HG03457 (cell line): ENCODE data around the gene CAPG.
"Not testable (repeated sequence)": the region's sequence is repeated elsewhere in the genome, so short reads cannot be mapped to it uniquely, and the experiment has no call there.

Source experiments
- ATAC-seq: cut with Tn5 transposase; IDR thresholded peaks from one replicate; pipeline ENCODE4 v1.9.1; 2021; ENCODE audit warnings: moderate number of reproducible peaks; ENCODE audit not compliant: unreplicated experiment

CAPG gene

DNA sequence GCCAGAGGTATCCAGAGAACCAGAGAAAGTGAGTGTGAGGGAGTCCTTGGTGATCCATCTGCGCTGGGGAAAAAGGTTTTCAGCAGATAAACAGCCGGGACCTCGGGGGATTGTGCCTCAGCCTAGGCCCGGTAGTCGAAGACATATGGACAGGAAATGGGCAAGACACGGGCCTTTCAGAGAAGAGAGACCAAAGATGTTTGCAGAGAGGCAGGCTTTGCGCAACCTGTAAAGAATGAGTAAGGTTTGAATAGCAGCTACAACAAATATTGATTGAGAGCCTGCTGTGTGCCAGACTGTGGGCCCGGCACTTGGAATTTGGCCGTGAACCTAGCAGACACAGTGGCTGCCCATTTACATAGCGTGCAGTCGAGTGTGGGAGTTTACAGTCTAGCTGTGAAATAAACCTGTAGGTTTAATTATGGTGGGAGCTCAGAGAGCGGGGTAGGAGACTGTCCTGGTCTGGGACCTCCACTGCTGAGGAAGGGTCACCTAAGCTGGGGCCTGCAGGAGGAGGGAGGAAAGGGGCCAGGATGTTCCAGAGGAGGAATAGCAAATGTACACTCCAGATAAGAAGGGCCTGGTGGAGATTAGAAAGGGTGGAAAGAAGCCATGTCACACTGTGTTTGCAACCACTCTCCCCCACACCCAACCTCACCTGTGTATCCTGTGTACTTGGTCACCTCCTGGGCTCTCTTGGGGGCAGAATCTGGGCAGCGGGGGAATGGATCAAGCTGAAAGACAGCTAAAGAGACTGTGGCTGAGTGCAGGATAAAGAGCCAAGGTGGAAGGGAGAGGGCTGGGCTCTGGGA is 11.3 kb upstream of the CAPG start:
- ATAC-seq, result no peak

DNA sequence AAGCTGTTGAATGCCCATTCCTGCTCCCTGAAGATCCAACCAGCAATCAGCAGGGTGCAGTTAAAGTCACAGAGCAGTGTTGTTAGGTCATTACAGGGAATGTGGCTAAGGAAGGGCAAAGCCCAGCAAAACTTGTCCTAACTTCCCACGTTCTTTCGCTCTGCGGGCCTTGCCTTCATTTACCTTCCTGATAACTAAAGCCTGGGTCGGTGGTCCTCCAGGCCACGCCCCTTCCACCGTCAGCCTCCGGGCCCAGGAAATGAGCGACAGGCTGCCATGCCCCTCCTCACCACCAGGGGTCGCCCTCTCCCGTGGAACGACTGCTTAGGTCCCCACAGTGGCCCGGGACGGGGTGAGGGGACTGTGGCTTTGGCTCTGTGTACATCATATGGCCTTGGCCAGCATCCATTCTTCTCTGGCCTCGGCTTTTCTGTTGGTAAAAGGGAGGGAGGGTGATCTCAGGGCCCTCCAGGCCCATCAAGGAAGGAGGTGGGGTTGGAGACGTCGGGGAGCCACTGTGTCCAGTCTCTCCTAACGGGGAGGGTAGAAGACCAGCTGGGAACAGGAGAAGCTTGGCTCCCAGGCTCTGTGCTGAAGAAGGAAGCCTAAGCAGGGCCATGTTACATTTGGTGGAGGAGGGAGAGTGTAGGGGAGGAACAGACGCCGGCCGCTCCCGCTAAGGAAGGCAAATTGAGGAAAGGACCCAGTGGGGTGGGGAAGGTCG is 10.5 kb upstream of the CAPG start:
- peak; percentile 47 for ATAC-seq

GRCh38 chr2:85419009-85419675 is 9.0 kb upstream of the CAPG start:
- no peak for ATAC-seq

DNA sequence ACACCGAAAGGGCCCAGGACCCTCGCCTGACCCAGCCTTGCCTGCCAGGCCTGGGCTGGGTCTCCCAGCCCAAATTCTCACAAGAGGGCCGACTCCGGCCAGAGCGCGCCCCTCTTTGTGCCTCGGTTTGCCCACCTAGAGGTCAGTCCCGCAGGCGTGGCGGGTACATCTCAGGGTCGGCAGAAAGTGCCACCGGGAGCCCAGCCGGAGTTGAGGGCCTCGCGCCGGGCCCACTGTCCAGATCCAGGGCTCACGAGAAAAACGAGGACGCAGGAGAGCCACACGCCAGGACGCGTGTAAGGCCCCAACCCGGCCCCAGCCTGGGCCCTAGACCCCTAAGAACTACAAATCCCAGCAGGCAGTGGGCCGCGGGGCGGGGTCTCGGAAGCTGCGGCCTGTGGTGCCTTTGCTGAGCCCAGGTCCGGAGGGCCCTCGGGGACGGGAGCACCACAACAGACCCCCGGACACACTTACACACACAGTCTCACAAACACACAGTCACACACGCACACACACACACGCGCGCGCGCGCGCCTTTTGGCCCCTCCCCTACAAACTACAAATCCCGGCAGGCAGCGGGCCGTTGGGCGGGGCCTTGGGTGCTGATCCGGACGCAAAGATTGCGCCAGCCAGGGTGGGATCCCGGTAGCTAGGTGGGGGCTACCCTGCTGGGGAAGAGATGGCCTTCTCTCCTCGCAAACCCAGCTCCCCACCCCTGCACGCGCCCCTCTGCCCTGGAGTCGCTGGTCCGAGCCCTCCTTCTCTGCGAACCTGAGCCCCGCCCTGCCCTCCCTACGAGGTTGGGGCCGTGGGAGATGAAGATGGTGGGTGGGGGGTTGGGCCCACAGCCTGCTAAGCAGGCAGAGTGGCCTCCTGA is 8.2 kb upstream of the CAPG start, which contains the start of gene SH2D6:
SH2D6 (plus strand) TSS at position 583 of the 877 bp plus-strand sequence. CDS start 10,752 bp downstream, outside the sequence.
- ATAC-seq, result peak; percentile 69

DNA sequence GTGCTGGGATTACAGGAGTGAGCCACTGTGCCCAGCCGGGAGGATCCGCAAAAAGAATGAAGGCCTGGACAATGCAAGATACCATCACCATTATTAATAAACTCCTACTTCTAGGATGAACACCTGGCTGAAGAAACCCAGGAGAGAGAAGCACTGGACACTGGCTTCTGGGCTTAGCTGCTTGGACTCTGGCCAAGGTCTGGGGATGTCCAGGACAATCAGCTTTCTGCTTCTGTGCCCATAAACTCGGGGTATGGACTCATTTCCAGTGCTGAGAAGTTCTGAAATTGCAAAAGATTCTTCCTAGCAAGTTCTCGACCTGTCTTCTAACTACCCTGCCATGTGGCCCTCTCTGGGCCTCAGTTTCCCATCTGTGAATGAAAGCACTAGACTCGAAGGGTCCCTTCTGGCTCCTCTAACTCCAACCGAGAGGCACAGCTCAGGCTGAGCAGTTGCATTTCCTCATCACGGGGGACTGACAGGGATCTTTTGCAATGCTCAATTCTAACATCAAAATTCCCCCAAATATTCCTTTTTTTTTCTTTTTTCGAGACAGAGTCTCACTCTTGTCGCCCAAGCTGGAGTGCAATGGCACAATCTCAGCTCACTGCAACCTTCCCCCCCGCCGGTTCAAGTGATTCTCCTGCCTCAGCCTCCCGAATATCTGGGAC is 5.9 kb upstream of the CAPG start:
- no peak for ATAC-seq

GRCh38 chr2:85414761-85415553 is 4.8 kb upstream of the CAPG start:
- no peak for ATAC-seq

- ATAC-seq, result not testable (repeated sequence)
These were observed 4.2 kb upstream of the CAPG start for GRCh38 chr2:85414421-85414759.

GRCh38 chr2:85413592-85414420 is 3.6 kb upstream of the CAPG start:
- ATAC-seq, result no peak

- no peak for ATAC-seq
These were observed 1.2 kb upstream of the CAPG start for GRCh38 chr2:85411405-85411748.

DNA sequence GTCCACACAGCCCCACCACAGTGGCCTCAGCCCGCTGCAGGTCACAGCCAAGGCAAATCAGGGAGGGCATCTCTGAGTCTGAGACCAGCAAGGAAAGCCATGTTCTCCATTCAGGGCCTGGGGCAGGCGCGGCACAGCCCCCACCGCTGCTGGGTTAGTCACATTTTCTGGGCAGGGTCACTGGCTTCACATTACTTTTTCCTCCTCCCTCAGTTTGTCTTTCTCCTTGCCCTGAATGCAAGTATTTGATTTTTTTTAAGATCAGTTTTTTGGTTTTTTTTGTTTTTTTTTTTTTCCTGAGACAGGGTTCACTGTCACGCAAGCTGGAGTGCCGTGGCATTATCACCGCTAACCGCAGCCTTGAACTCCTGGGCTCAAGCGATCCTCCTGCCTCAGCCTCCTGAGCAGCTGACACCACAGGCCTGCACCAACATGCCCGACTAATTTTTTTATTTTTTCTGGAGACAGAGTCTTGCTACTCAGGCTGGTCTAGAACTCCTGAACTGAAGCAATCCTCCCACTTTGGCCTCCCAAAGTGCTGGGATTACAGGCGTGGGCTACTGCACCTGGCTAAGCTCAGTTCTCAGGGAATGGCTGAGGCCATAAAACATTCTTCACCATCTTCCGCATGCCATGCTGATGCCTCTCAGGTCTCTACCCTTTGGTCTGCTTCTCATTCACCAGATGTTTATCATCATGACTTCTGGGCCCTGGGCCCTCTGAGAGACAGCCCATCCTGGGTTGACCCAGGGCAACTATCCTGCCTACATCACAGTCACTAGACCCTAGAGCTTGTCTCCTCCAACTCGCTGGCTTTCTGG is 628 bp upstream of the CAPG start:
- ATAC-seq, result no peak

DNA sequence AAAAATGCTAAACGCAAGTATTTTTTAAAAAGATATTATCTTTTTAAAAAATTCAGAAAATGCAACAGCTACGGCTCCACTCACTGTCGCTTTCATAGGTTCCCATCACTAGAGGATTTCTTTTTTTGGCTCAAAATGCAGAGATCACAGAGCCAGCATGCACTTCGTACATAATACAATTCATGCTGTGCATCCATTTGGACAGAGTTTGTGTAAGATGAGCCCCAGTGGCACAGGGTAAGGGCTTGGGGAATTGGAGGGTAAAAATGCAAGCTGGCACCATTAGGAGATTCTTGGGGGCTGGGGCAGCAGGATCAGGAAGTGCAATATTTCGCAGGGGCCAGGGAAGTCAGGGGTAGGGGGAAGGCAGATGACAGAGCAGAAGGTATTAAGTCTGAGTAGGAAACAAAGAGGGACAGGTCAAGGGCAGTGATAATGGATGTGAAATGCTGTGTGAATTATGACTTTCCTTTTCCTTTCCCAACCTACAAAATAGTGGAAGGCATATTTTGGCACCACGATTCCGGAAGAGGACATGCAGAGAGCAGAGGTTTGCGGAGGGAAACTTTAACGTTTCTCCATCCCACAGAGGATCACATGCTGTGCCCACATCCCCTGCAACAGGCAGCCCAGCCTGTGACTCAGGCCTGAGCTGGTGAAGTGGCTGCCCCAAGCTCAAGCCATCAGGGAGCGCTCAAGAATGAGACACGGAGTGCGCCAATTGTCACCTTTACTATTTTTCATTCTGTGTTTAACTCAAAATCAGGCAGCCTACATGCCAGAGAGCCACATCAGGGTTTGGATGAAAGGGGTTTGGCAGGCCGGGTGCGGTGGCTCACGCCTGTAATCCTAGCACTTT is 4.7 kb downstream of the CAPG start:
- peak; percentile 65 for ATAC-seq

DNA sequence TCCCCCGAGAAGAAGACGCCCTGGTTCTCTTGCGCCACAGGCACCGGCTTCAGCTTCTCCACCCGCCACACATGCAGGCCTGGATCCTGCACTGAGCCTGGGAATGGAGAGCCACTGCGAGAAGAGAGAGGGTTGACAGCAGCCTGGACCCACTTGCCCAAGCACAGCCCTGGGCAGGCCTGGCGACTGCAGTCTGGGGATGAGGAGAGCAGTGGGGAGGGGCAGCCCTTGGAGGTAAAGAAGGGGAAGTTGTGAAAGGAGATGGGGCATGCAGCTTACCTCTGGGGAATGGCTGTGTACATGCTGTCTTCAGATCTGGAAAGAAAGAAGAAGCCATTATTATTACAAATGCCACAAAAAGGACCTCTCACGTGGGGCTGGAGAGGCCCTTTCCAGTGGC is 8.3 kb downstream of the CAPG start:
- ATAC-seq, result no peak

DNA sequence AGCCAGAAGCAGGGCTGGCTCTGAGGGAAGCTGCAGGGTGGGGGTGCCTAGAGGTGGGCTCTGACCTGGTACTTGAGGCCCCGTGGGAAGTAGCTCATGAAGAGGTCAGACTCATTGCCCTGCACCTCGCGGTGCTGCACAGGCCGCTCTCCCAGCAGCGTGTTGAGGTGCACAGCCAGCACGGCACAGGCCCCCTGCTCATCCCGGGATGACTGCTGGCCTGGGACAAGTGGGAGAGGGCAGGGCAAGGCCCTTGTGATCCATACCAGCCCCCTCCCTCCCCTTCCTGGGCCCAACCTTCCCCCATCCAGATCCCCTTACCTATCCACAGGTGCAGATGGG is 8.7 kb downstream of the CAPG start:
- ATAC-seq, result no peak

DNA sequence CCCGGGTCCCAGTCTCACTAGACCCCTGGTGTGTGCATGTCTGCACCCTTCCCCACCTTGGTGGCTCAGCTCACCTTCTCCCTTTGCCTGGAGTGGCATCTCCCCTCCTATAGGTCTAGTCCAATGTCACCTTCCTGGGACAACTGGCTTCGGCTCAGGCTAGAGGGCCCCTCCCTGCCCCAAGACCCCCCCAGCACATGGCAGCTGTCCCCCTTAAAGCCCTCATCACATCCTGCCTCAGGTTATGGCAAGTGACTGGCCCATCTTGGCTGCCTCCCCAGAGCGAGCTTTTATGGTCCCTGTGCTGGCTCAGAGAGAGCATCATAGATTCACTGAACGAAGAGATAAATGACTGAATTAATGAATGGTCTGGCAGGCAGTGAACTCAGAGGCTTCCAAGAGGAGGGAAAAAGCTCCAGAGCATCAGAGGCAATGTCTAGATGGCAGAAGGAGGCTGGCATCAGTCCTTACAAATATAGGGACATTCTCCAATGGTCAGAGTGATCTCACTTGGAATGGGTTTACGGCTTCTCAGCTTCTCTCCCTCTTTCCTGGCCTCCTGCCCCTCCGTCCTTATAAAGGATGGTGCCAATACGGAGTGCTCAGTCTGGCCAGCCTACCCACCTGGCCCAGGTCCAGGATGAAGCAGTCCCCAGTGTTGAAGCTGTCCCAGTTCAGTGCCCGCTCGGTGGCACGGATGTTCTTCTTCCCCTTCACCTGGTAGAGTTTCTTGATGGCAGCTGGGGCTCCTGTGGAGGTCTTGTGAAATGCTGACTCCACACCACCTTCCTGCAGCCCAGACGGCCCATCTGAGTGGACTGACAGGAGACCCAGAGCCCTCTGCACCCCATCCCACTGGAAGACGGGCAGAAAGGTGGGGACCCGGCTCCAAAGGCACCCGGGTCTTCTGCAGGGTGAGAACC is 9.4 kb downstream of the CAPG start:
- no peak for ATAC-seq

- no peak for ATAC-seq
These were observed 10.1 kb downstream of the CAPG start for GRCh38 chr2:85400023-85400422.

DNA sequence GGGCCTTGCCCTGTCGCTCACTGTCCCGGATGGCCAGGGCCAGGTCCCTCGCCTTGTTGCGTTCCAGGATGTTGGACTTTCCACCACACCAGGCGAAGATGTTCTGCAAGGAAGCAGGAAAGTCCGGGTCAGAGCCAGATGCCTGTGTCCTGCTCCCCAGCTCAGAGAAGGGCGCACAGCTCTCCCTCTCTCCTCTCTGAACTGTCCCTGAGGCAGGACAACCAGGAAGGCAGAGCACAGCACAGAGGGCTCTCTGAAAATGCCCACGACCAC is 11.0 kb downstream of the CAPG start:
- ATAC-seq, result no peak
